Measurements from ENCODE around the gene PDLIM7. TPM values are rescaled to one million over a fixed set of nuclear protein-coding genes. Genes with fewer than 3 reads are reported as not detected.
"Not testable (repeated sequence)": the region's sequence is repeated elsewhere in the genome, so short reads cannot be mapped to it uniquely, and the experiment has no call there.

PDLIM7 gene, protein sequence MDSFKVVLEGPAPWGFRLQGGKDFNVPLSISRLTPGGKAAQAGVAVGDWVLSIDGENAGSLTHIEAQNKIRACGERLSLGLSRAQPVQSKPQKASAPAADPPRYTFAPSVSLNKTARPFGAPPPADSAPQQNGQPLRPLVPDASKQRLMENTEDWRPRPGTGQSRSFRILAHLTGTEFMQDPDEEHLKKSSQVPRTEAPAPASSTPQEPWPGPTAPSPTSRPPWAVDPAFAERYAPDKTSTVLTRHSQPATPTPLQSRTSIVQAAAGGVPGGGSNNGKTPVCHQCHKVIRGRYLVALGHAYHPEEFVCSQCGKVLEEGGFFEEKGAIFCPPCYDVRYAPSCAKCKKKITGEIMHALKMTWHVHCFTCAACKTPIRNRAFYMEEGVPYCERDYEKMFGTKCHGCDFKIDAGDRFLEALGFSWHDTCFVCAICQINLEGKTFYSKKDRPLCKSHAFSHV
- polyA plus RNA-seq, result 16.3 TPM

DNA sequence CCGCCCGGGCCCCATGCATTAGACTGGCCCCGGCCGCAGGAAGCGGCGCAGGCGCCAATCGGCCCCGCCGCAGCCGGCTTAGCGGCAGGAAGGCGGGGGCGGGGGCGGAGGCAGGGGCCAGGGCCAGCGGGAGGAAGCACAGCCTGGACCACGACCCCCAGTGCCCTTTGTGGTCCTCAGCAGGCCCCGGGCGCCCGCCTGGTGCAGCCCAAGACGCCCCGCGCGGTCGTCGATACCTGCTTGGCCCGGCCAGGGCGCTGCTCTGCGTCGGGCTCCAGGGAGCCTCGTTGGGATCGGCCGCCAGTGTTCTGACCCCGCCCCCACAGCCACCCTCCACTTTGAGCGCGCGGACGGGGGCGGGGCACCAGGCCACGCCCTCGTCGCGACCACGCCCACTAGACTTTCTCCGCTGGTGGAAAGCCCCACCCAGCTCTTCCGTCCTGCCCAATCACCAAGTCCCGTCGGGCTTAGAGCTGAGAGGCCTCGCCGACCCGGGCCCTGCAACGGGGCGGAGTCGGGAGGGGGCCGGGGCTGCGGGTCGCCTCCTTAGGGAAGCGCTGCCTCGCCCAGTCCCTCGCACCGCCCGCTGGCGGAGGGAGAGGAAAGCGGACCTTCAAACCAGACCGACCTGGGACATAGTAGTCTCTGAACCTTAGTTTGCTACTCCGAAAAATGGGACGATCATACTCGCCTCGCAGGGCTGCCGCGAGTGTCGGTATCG, at the start of gene PDLIM7:
Gene PDLIM7, minus strand, starts transcription at position 313 of the 721 bp plus-strand sequence. CDS start 1,092 bp downstream, outside the sequence.
- peaks cover 6% of the 10 kb centered on the region for H3K36me3 Mint-ChIP-seq
- no peaks in the 10 kb centered on the region for H3K9me3 Mint-ChIP-seq
- peak within 1 kb of the TSS; percentile 14 to 81 (median 54) for H3K27ac Mint-ChIP-seq
- peaks cover 15 to 48% (median 39%) of the 10 kb centered on the region in 3 donors for H3K4me1 Mint-ChIP-seq
- H3K4me3 Mint-ChIP-seq, result peak within 1 kb of the TSS; percentile 83 to 95 (median 90)
- H3K27me3 Mint-ChIP-seq, result peaks cover 3% of the 10 kb centered on the region

DNA sequence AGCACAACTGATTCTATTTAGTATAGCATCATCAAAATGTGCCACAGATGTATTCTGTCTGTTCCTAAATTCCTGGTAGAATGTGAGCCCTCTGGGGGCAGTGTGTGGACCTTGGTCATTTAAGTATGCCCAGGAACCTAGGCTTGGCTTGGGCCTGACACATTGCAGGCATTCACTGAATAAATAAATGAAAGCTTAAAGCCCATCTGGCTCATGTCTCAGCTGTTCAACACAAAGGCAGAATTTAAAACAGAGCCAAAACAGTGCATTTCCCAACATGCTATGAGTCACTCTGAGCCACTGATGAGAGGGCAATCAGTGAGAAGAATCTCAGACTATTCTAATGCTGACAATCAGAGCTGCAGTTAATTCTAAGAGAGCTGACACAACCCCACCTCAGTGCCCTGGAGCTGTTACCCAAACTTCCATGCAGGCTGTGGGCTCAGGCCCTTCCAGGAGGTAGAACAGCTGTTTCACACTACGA, 48.9 kb upstream of the PDLIM7 start:
- H3K4me1 Mint-ChIP-seq, result peaks cover 4 to 17% (median 15%) of the 10 kb centered on the region in 3 donors
- no peak overlapping the region for H3K27ac Mint-ChIP-seq

DNA sequence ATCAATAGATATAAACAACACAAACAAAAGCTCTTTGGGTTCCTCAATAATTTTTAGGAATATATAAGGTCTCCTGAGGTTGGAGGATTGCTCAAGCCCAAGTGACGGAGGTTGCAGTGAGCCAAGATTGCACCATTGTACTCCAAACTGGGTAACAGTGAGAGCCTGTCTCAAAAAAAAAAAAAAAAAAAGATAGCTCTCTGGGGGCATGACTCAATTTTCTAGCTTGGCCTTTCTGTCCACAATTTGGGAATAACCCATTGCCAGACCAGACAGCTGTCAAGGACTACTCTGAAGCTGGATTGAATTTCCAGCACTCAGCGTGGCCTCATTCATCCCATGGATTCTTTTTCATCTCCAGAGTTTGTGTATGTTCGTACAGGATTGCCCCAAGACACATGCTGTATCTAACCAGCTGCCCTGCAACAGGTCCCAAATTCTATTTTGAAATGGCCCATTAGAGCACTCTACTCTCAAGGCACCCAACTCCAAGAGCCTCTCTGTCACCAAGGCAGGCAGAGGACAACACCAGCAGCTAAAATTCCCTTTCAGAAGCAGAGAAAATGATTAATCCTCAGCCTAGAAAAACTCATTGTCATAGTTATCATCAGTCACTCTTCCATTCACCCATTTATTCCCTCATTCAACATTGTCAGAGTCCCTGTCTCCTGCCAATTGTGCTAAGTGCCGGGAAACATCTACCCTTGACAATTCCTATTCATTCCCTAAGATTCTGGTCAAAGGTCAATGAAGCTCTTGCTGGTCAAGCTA, 48.3 kb upstream of the PDLIM7 start:
- Mint-ChIP-seq H3K36me3 (peaks cover 8% of the 10 kb centered on the region), H3K4me1 (peaks cover 4 to 18% (median 16%) of the 10 kb centered on the region in 3 donors), H3K27ac (no peak overlapping the region), H3K27me3 (no peaks in the 10 kb centered on the region), H3K9me3 (no peaks in the 10 kb centered on the region), H3K4me3 (no peak overlapping the region)

More for the DNA sequence above, 48.9 kb upstream of the PDLIM7 start:
- H3K27me3 Mint-ChIP-seq, result no peaks in the 10 kb centered on the region
- peaks cover 5% of the 10 kb centered on the region for H3K36me3 Mint-ChIP-seq
- no peaks in the 10 kb centered on the region for H3K9me3 Mint-ChIP-seq
- no peak overlapping the region for H3K4me3 Mint-ChIP-seq

DNA sequence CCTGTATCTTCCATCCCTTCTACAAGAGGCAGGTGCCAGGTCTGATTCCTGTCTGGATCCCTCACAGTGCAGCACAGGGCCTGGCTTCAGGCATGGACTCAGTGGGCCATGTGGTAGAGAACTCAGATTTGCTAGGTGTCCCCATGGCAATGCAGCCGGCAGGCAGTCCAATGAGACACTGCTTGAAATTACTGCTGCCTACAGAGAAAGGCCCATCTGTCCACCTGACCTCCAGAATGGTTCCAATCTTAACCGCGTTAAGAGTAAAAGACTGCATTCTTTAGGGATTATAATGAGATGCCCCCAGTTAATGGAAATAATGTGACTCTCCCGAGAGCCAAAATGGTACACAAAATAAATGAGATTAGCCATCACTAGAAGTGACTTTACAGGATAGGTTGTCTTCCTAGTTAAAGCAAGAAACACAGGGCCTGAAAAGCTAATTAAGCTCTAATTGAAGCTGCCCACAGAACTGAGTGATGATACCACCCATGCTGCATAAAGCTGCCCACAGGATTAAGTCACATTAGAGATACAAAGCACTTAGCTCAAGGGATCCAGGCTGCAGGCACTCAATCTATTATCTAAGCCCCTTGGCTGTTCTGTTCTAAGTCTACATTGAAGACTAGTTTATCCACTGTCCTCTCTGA, 45.5 kb upstream of the PDLIM7 start:
- Mint-ChIP-seq H3K36me3 (peaks cover 7% of the 10 kb centered on the region), H3K9me3 (no peaks in the 10 kb centered on the region), H3K27ac (no peak overlapping the region), H3K27me3 (no peaks in the 10 kb centered on the region), H3K4me1 (peaks cover 0 to 13% (median 8%) of the 10 kb centered on the region in 3 donors), H3K4me3 (no peak overlapping the region)

DNA sequence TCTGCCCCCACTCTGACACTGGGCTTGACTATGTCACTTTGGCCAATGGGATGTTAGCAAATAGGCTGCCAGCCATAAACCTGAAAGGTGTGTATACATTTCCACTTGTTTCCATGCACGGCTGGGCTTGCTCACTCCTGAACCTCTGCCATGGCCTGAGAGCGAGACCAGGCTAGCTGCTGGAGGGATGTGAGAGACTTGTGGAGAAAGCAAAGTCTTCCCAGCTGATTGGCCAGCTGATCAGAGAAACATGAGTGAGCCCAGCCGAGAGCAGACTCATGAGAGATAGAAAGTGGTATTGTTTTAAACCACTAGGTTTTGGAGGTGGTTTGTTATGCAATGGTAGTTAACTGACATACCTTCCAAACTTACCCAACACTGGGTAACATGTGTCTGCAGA, 43.0 kb upstream of the PDLIM7 start:
- H3K4me3 Mint-ChIP-seq, result no peak overlapping the region
- no peaks in the 10 kb centered on the region for H3K9me3 Mint-ChIP-seq
- H3K27ac Mint-ChIP-seq, result no peak overlapping the region
- H3K27me3 Mint-ChIP-seq, result no peaks in the 10 kb centered on the region
- peaks cover 5% of the 10 kb centered on the region for H3K36me3 Mint-ChIP-seq
- H3K4me1 Mint-ChIP-seq, result peaks cover 0 to 7% (median 5%) of the 10 kb centered on the region in 3 donors

DNA sequence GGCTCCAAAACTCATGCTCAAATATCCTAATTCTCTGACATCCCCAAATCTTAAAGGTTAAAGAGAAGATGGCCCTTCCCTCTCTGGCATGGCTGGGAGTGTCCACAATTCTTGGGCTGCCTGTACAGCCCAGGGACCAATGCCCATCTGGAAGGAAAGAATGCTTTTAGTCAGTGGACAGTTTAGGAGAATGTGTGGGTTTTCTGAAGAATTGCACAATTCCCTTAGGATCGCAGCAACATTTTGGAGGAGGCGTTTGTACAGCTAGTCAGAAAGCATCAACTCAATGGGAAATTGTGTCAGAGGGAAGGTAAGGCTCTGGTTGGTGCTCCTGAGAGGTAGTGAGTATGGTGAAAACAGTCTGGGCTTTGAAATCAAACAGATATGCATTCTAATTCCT, 42.0 kb upstream of the PDLIM7 start:
- no peak overlapping the region for H3K27ac Mint-ChIP-seq
- H3K27me3 Mint-ChIP-seq, result no peaks in the 10 kb centered on the region
- peaks cover 0 to 7% (median 3%) of the 10 kb centered on the region in 3 donors for H3K4me1 Mint-ChIP-seq
- H3K36me3 Mint-ChIP-seq, result peaks cover 5% of the 10 kb centered on the region
- H3K9me3 Mint-ChIP-seq, result no peaks in the 10 kb centered on the region
- no peak overlapping the region for H3K4me3 Mint-ChIP-seq

DNA sequence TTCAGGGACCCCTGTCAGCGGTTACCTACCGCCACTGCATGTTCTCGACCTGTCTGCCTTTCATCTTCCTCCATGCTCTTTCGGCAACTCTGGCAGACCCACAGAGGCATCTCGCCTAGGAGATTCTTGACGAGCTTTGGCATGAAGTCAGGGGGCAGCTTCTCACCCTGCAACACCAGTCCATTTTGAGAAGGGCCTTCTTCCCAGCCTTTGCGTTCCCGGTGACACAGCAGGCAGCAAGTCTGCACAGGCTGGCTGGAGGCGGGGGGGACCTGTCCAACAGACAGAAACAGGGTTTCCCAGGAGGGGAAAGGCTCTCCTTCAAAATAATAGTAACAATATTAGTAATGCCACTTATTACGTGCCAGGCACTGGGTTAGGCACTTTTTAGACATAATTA, 41.5 kb upstream of the PDLIM7 start:
- Mint-ChIP-seq H3K4me1 (peaks cover 0 to 7% (median 3%) of the 10 kb centered on the region in 3 donors), H3K4me3 (no peak overlapping the region), H3K9me3 (no peaks in the 10 kb centered on the region), H3K27me3 (no peaks in the 10 kb centered on the region), H3K36me3 (peaks cover 5% of the 10 kb centered on the region), H3K27ac (no peak overlapping the region)

DNA sequence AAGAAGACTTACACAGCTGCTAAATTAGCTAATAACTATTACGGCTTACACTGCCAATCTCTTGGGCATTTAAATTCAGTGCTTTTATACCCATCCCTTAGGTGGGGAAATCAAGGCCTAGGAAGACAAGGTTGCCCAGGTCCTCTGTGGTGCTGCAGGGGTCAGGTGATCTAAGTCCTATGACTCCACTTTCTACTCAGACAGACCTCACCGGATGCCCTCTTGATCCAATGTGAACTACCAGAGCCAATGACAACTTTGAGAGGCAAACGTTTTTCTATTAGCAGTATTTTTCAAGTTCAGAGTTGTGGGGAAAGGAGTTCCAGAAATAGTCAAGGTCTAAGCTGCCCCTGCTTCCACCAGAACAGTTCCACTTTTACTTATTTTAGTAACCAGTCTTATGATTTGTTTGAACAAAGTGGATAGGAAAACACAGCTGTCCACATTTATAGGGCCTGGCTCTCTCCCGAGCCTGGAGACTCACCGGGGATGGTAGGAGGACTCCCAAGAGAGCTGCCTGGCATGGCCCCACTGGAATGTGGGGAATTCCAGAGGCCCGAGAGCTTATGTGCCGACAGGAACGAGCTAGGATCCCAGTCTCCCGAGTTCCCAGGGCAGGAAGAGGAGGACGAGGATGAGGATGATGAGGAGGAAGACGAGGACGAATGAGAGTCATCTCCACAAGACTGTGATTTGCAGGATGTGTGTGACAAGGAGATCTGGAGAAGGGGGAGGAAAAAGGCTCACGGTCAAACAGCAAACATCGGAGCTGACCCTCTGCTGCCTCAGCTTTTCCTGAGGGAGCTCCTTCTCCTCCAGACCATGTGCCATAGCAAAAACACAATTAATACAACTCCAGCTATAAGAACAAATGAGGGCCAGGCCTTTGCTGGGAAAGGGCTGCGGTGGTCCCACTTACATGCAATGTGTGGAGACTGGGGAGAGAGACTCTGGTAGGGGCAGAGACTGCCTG, 40.3 kb upstream of the PDLIM7 start:
- Mint-ChIP-seq H3K27ac (no peak overlapping the region), H3K9me3 (no peaks in the 10 kb centered on the region), H3K4me1 (peaks cover 0 to 7% (median 3%) of the 10 kb centered on the region in 3 donors), H3K27me3 (no peaks in the 10 kb centered on the region), H3K4me3 (no peak overlapping the region), H3K36me3 (peaks cover 4% of the 10 kb centered on the region)

DNA sequence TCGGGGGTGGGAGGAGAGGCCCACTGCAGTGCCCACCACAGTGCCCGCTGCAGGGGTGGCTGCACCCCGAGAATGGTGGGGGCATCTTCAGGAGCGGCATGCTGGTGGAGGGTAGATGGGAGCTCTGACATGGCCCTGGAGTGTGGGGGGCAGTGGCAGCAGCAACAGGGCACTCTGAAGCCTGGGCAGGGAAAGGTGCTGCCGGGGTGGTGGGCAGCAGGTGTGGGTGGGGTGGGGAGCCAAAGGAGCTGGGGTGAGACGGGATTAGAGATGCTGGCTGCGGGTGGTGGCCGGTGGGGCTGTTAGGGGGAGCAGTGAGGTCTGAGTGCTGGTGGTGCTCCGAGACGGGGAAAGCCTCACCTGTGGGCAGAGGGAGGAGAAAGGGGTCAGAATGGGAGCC, 39.0 kb upstream of the PDLIM7 start:
- Mint-ChIP-seq H3K27ac (no peak overlapping the region), H3K4me1 (peaks cover 0 to 3% (median 0%) of the 10 kb centered on the region in 3 donors), H3K4me3 (no peak overlapping the region), H3K9me3 (no peaks in the 10 kb centered on the region), H3K27me3 (no peaks in the 10 kb centered on the region), H3K36me3 (peaks cover 4% of the 10 kb centered on the region)

DNA sequence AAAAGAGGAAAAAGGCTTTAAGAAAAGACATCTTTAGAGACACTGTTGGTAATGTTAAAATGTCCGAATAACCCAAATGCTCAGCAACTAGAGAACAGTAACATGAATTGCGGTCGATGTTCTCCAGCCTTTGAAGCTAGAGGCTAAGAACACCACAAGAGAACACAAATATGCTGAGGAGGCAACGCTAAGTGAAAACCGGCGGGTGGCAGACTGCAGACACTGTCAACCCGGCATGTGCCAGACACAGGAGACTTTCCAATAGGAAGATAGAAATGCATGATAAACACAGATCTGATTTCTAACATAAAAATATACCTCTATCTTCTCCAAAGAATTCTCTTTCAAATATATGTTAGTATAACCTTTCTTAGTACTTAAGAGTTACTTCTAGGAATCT, 37.7 kb upstream of the PDLIM7 start:
- Mint-ChIP-seq H3K36me3 (peaks cover 2% of the 10 kb centered on the region), H3K27ac (no peak overlapping the region), H3K9me3 (no peaks in the 10 kb centered on the region), H3K27me3 (no peaks in the 10 kb centered on the region), H3K4me1 (no peaks in the 10 kb centered on the region), H3K4me3 (no peak overlapping the region)

DNA sequence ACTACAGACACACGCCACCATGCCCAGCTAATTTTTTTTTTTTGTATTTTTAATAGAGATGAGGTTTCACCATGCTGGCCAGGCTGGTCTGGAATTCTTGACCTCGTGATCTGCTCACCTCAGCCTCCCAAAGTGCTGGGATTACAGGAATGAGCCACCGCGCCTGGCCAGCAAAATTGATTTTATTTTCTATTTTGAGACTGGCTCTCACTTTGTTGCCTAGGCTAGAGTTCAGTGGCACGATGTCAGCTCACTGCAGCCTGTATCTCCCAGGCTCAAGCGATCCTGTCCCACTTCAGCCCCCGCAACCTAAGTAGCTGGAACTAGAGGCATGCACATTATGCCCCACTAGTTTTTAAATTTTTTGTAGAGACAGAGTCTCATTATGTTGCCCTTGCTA, 37.0 kb upstream of the PDLIM7 start:
- H3K9me3 Mint-ChIP-seq, H3K4me1 Mint-ChIP-seq, H3K36me3 Mint-ChIP-seq, H3K27ac Mint-ChIP-seq, H3K27me3 Mint-ChIP-seq, H3K4me3 Mint-ChIP-seq: not testable (repeated sequence)

DNA sequence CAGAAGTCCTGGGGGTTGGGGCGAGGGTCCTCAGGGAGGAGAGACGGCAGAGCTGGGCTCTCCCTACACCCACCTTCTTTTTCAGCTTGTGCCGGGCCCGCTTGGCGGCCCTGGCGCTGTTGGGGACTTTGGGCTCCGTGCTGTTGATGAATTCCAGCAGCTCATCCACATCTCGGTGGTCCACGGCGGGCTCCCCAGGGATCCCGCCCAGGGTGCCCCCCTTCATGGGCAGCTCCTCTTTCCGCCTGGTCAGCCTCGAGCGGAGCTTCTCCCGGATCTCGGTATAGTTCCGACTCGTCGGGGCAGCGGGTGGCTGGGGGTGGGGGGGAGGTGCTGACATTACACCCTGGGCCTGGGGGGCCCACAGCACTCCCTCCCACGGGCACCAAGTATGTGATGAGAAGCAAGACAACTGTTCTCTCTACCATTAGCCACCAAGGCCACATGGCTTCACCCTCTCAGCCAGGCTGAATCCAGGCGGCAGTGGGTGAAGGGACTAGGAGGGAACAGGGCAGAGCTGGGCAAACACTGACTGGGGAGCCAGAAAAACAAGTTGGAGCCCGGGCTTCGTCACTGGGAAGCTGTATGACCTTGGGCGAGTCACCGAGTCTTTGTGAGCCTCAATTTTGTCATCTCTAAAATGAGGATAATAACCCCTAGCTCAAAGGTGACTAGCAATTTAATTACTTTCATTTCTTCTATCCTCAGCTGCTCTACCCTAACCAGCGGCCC, 34.0 kb upstream of the PDLIM7 start:
- no peaks in the 10 kb centered on the region for H3K4me1 Mint-ChIP-seq
- no peaks in the 10 kb centered on the region for H3K27me3 Mint-ChIP-seq
- H3K27ac Mint-ChIP-seq, result peak overlapping the region in 1 of 3 donors; percentile 40
- H3K4me3 Mint-ChIP-seq, result no peak overlapping the region
- no peaks in the 10 kb centered on the region for H3K9me3 Mint-ChIP-seq
- peaks cover 6% of the 10 kb centered on the region for H3K36me3 Mint-ChIP-seq

DNA sequence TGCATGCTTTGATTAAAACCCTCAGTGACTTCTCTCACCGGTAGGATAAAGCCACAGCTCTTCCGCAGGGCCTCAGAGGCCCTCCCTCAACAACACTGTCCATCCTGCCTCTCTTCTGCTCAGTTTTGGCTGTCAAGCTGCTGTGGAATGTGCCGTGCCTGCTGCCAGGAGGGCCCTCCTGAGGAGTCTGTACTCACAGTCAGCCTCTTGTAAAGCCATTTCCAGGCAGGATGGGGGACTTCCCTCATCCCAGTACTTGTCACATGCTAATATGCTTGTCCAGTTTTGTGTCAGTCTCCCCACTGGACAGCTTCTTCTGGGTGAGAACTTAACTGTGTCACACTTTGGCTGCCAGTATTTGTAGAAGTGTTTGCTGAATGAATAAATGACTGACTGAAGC, 33.2 kb upstream of the PDLIM7 start:
- H3K9me3 Mint-ChIP-seq, result no peaks in the 10 kb centered on the region
- H3K36me3 Mint-ChIP-seq, result peaks cover 6% of the 10 kb centered on the region
- H3K27ac Mint-ChIP-seq, result peak overlapping the region in 1 of 3 donors; percentile 83
- no peak overlapping the region for H3K4me3 Mint-ChIP-seq
- no peaks in the 10 kb centered on the region for H3K27me3 Mint-ChIP-seq
- H3K4me1 Mint-ChIP-seq, result no peaks in the 10 kb centered on the region

Data from IgD-negative memory B cell (primary cell).